Neutrophil (primary cell): ENCODE measurements around the gene LGMN.

Experiments
- H3K27ac ChIP-seq: fragments of 200-600 bp; sonication (generic); 2 replicates; pipeline ENCODE4 v1.5.1; 2016; ENCODE audit warnings: mild to moderate bottlenecking, moderate library complexity
- H3K27me3 ChIP-seq: fragments of 200-600 bp; sonication (generic); 2 replicates; pipeline ENCODE4 v1.6.0; 2016; ENCODE audit warnings: mild to moderate bottlenecking
- H3K36me3 ChIP-seq: fragments of 200-600 bp; sonication (generic); 2 replicates; pipeline ENCODE4 v1.5.1; 2017
- H3K4me1 ChIP-seq, 2 experiments: fragments of 200-600 bp in 1 of 2; sonication (generic) in 1 of 2; 1 replicate in 1 of 2; 2 replicates in 1 of 2; pipeline versions ENCODE4 v1.5.1 to v1.6.1; 2013 to 2016; ENCODE audit warnings: low read depth in 1 of 2, low read length in 1 of 2, mild to moderate bottlenecking in 1 of 2, moderate library complexity in 1 of 2; ENCODE audit not compliant: control insufficient read depth in 1 of 2, insufficient read depth in 1 of 2
- H3K4me3 ChIP-seq, 2 experiments: fragments of 200-600 bp in 1 of 2; sonication (generic) in 1 of 2; 1 replicate in 1 of 2; 2 replicates in 1 of 2; pipeline ENCODE4 v1.5.1; 2013 to 2016; ENCODE audit warnings: low read depth in 1 of 2, low read length in 1 of 2, mild to moderate bottlenecking in 1 of 2, moderate library complexity in 1 of 2
- H3K9me3 ChIP-seq: fragments of 200-600 bp; sonication (generic); 2 replicates; pipeline ENCODE4 v1.5.1; 2016
- CTCF ChIP-seq: fragments of 200-600 bp; sonication (generic); IDR thresholded peaks from 2 replicates; pipeline ENCODE4 v1.5.1; 2016; ENCODE audit warnings: antibody characterized with exemption

The LGMN gene

GRCh38 chr14:92748259-92749016, at the start of gene LGMN:
LGMN (minus strand) TSS chr14:92748627; CDS start chr14:92732786, 15,841 bp downstream.
- H3K36me3 ChIP-seq, result no peaks in the 10 kb centered on the region
- H3K27me3 ChIP-seq, result peaks cover 79% of the 10 kb centered on the region
- peak within 1 kb of the TSS; percentile 3 to 34 for H3K4me3 ChIP-seq
- TF ChIP-seq CTCF, result no peak
- peaks cover 9 to 13% of the 10 kb centered on the region in 2 experiments for H3K4me1 ChIP-seq
- H3K9me3 ChIP-seq, result peaks cover 10% of the 10 kb centered on the region
- H3K27ac ChIP-seq, result no peak within 1 kb of the TSS

GRCh38 chr14:92794961-92795360, 46.5 kb upstream of the LGMN start:
- TF ChIP-seq CTCF, result no peak
- H3K4me3 ChIP-seq, result peak overlapping the region; percentile 85 to 92
- peaks cover 24 to 30% of the 10 kb centered on the region in 2 experiments for H3K4me1 ChIP-seq
- H3K27ac ChIP-seq, result peak overlapping the region; percentile 92
- peaks cover 19% of the 10 kb centered on the region for H3K36me3 ChIP-seq
- H3K9me3 ChIP-seq, result no peaks in the 10 kb centered on the region
- H3K27me3 ChIP-seq, result no peaks in the 10 kb centered on the region

- H3K36me3 ChIP-seq, result peaks cover 19% of the 10 kb centered on the region
- no peaks in the 10 kb centered on the region for H3K27me3 ChIP-seq
- H3K4me1 ChIP-seq, result peaks cover 20 to 25% of the 10 kb centered on the region in 2 experiments
- peak overlapping the region; percentile 85 to 92 for H3K4me3 ChIP-seq
- TF ChIP-seq CTCF, result no peak
- H3K27ac ChIP-seq, result peak overlapping the region; percentile 92
- H3K9me3 ChIP-seq, result peaks cover under 1% of the 10 kb centered on the region
Observed at GRCh38 chr14:92794547-92794941, 46.1 kb upstream of the LGMN start.

GRCh38 chr14:92793709-92794546, 45.5 kb upstream of the LGMN start, which contains the start of gene GOLGA5:
GOLGA5 (plus strand) TSS chr14:92794305; CDS start chr14:92797438, 3,133 bp downstream.
- peak; percentile 85 for TF ChIP-seq CTCF
- H3K27ac ChIP-seq, result peak within 1 kb of the TSS; percentile 92
- peaks cover 18% of the 10 kb centered on the region for H3K36me3 ChIP-seq
- H3K27me3 ChIP-seq, result no peaks in the 10 kb centered on the region
- H3K4me3 ChIP-seq, result peak within 1 kb of the TSS; percentile 85 to 92
- H3K4me1 ChIP-seq, result peaks cover 20 to 25% of the 10 kb centered on the region in 2 experiments
- peaks cover 7% of the 10 kb centered on the region for H3K9me3 ChIP-seq

GRCh38 chr14:92792885-92793284, 44.5 kb upstream of the LGMN start:
- no peaks in the 10 kb centered on the region for H3K27me3 ChIP-seq
- no peak for TF ChIP-seq CTCF

More at GRCh38 chr14:92792885-92793284, 44.5 kb upstream of the LGMN start:
- Histone ChIP-seq H3K4me3 (no peak overlapping the region), H3K36me3 (peaks cover 7% of the 10 kb centered on the region), H3K27ac (no peak overlapping the region), H3K4me1 (peaks cover 20 to 25% of the 10 kb centered on the region in 2 experiments), H3K9me3 (peaks cover 9% of the 10 kb centered on the region)
